ENCODE data around the gene TAF9. TPM values are rescaled to one million over a fixed set of nuclear protein-coding genes. Genes with fewer than 3 reads are reported as not detected.
"Not testable (repeated sequence)": the region's sequence is repeated elsewhere in the genome, so short reads cannot be mapped to it uniquely, and the experiment has no call there.

The TAF9 gene
- total RNA-seq, 2 experiments from 2014 or later: 101 to 113 TPM

DNA sequence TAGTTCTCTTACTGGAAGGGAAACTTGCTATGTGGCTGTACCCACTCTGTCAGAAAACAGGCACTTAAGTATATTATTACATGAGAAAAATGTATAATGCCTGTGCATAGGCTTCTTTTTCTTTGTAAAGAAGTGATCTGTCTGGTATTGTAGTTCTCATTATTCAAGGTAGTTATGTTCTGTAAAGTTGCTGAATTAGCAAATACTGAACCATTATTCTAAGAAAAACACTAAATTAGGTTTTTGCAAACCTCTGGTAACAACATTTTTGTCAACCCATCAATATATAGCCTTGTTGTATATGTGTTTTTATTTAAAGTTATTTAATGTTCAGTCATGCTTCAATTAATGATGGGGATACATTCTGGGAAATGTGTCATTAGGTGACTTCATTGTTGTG, 9.1 kb upstream of the TAF9 start:
- no peaks in the 10 kb centered on the region for H3K9me2 ChIP-seq (ENCODE audit: insufficient read depth, low read length)
- peaks cover 37% of the 10 kb centered on the region for H3K4me1 ChIP-seq (ENCODE audit: insufficient read depth, low read length, poor library complexity, severe bottlenecking)
- no peak for DNase-seq (ENCODE audit: low spot score)
- peak overlapping the region; percentile 20 for H3K27ac ChIP-seq (ENCODE audit: low read depth, low read length, poor library complexity, severe bottlenecking)
- TF ChIP-seq, protein P1, sequence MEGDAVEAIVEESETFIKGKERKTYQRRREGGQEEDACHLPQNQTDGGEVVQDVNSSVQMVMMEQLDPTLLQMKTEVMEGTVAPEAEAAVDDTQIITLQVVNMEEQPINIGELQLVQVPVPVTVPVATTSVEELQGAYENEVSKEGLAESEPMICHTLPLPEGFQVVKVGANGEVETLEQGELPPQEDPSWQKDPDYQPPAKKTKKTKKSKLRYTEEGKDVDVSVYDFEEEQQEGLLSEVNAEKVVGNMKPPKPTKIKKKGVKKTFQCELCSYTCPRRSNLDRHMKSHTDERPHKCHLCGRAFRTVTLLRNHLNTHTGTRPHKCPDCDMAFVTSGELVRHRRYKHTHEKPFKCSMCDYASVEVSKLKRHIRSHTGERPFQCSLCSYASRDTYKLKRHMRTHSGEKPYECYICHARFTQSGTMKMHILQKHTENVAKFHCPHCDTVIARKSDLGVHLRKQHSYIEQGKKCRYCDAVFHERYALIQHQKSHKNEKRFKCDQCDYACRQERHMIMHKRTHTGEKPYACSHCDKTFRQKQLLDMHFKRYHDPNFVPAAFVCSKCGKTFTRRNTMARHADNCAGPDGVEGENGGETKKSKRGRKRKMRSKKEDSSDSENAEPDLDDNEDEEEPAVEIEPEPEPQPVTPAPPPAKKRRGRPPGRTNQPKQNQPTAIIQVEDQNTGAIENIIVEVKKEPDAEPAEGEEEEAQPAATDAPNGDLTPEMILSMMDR (conservative IDR thresholded peaks at IDR 0.05; ENCODE audit: low read length): no peak
- TF ChIP-seq EZH2phosphoT487 (IDR thresholded peaks at IDR 0.05; ENCODE audit: borderline replicate concordance, low read depth, low read length): no peak
- no TSS peak for BruUV-seq (replicated peaks)
- H3K9me3 ChIP-seq (ENCODE audit: low read length): no peaks in the 10 kb centered on the region
- no peak overlapping the region for H2AFZ ChIP-seq (ENCODE audit: low read length)
- H3K36me3 ChIP-seq (ENCODE audit: insufficient read depth, low read length): peaks cover 86% of the 10 kb centered on the region
- intact Hi-C loops (cut with micrococcal nuclease; ENCODE audit: unreplicated experiment): no loop called here
- peaks cover 39% of the 10 kb centered on the region for H3K79me2 ChIP-seq (ENCODE audit: insufficient read depth, low read depth, low read length)
- no peak overlapping the region for H3K4me2 ChIP-seq (ENCODE audit: low read length)
- H3K4me3 ChIP-seq (ENCODE audit: low read depth, low read length, poor library complexity, severe bottlenecking): no peak overlapping the region
- ChIA-PET POLR2A (interaction anchor here (0.7 to 1.2 kb wide), 2 partner anchors 8 to 45 kb away, joined by 3 read pairs; partner anchors contain the start of gene RAD17), CTCF (ENCODE audit: unreplicated experiment) (no interaction called here)
- H4K20me1 ChIP-seq (ENCODE audit: insufficient read depth, low read length): no peaks in the 10 kb centered on the region

DNA sequence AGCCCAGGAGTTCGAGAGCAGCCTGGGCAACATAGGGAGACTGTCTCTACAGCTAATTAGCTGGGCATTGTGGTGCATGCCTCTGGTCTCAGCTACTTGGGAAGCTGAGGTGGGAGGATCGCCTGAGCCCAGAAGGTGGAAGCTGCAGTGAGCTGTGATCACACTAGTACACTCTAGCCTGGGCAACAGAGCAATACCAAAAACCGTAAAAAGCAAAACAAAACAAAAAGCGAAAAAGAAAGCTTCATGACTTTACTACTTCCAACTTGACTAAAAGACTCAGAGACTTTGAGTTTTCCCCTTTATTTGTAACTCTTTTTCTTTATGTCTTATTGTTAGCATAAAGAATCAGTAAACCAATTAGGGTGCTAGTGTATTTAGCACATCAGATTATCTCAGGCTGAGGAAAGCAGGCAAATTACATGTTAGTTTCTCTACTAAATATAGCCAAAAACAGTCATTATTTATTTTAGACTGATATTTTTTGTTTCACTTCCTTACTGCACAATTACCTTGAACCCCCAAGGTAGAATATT, 5.7 kb upstream of the TAF9 start:
- Histone ChIP-seq H3K4me2 (ENCODE audit: low read length) (peak overlapping the region; percentile 81), H4K20me1 (ENCODE audit: insufficient read depth, low read length) (no peaks in the 10 kb centered on the region), H3K36me3 (ENCODE audit: insufficient read depth, low read length) (peaks cover 62% of the 10 kb centered on the region), H3K4me3 (ENCODE audit: low read depth, low read length, poor library complexity, severe bottlenecking) (peak overlapping the region; percentile 59), H3K27ac (ENCODE audit: low read depth, low read length, poor library complexity, severe bottlenecking) (peak overlapping the region; percentile 88), H2AFZ (ENCODE audit: low read length) (peak overlapping the region; percentile 11; the same call in 1 of the 2 replicates), H3K4me1 (ENCODE audit: insufficient read depth, low read length, poor library complexity, severe bottlenecking) (peaks cover 49% of the 10 kb centered on the region), H3K79me2 (ENCODE audit: insufficient read depth, low read depth, low read length) (peaks cover 73% of the 10 kb centered on the region), H3K9me3 (ENCODE audit: low read length) (no peaks in the 10 kb centered on the region), H3K9me2 (ENCODE audit: insufficient read depth, low read length) (no peaks in the 10 kb centered on the region)
- intact Hi-C loops (cut with micrococcal nuclease; ENCODE audit: unreplicated experiment): loop anchor here (5.0 kb wide), 1 partner anchor 208 kb away; the partner anchor contains the start of gene CCNB1
- BruUV-seq (replicated peaks): no TSS peak
- POLR2A ChIA-PET: interaction anchor here (0.5 to 1.3 kb wide), 5 partner anchors 16 to 185 kb away, joined by 3 to 6 read pairs (median 4); partner anchors contain the start of gene CENPH
- no peak for TF ChIP-seq EZH2phosphoT487 (IDR thresholded peaks at IDR 0.05; ENCODE audit: borderline replicate concordance, low read depth, low read length)
- TF ChIP-seq, protein P1 (conservative IDR thresholded peaks at IDR 0.05; ENCODE audit: low read length): no peak
- peak; percentile 48 for DNase-seq (ENCODE audit: low spot score)
- CTCF ChIA-PET (ENCODE audit: unreplicated experiment): no interaction called here

DNA sequence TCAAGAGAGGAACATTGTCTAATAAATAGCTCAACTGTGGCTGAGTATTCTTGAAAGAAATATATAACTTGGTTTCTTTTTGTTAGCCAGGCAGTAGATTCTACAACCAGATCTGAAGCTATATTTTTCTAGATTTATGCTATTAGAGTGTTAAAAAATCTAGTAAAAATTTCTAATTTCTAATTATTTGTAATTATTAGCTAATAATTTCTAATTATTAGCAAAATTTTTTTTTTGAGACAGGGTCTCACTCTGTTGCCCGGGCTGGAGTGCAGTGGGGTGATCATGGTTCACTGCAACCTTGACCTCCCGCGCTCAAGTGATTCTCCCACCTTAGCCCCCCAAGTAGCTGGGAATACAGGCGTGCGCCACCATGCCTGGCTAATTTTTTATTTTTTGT, 3.1 kb upstream of the TAF9 start:
- Histone ChIP-seq H3K9me3 (ENCODE audit: low read length) (no peaks in the 10 kb centered on the region), H3K4me1 (ENCODE audit: insufficient read depth, low read length, poor library complexity, severe bottlenecking) (peaks cover 56% of the 10 kb centered on the region), H3K36me3 (ENCODE audit: insufficient read depth, low read length) (peaks cover 55% of the 10 kb centered on the region), H3K9me2 (ENCODE audit: insufficient read depth, low read length) (no peaks in the 10 kb centered on the region), H3K27ac (ENCODE audit: low read depth, low read length, poor library complexity, severe bottlenecking) (peak overlapping the region; percentile 88), H3K4me3 (ENCODE audit: low read depth, low read length, poor library complexity, severe bottlenecking) (peak overlapping the region; percentile 84), H3K79me2 (ENCODE audit: insufficient read depth, low read depth, low read length) (peaks cover 83% of the 10 kb centered on the region), H2AFZ (ENCODE audit: low read length) (no peak overlapping the region), H3K4me2 (ENCODE audit: low read length) (peak overlapping the region; percentile 90), H4K20me1 (ENCODE audit: insufficient read depth, low read length) (peaks cover 12% of the 10 kb centered on the region)
- TF ChIP-seq, protein P1 (conservative IDR thresholded peaks at IDR 0.05; ENCODE audit: low read length): no peak
- no peak for TF ChIP-seq EZH2phosphoT487 (IDR thresholded peaks at IDR 0.05; ENCODE audit: borderline replicate concordance, low read depth, low read length)
- intact Hi-C loops (cut with micrococcal nuclease; ENCODE audit: unreplicated experiment): loop anchor here (5.0 kb wide), 1 partner anchor 205 kb away; the partner anchor contains the start of gene CCNB1
- no TSS peak for BruUV-seq (replicated peaks)
- POLR2A ChIA-PET: interaction anchor here (0.7 to 2.1 kb wide), 15 partner anchors 8 to 278 kb away, joined by 3 to 10 read pairs (median 5); partner anchors contain the start of genes CCNB1, CENPH and SLC30A5
- CTCF ChIA-PET (ENCODE audit: unreplicated experiment): interaction anchor here (1.1 kb wide), 1 partner anchor 279 kb away, joined by 3 read pairs; no protein-coding TSS in a partner anchor
- DNase-seq (ENCODE audit: low spot score): no peak

DNA sequence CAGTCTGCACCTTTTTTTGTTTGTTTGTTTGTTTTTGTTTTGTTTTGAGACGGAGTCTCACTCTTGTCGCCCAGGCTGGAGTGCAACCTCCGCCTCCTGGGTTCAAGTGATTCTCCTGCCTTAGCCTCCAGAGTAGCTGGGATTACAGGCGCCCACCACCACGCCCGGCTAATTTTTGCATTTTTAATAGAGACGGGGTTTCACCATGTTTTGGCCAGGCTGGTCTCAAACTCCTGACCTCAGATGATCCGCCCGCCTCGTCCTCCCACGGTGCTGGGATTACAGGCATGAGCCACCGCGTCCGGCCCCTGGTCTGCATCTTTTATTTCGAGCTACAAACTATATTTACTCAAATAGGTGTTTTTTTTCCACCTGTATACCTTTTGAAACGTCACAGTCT, 1.0 kb upstream of the TAF9 start:
- POLR2A ChIA-PET: interaction anchor here (0.8 to 1.6 kb wide), 8 partner anchors 8 to 276 kb away, joined by 3 to 7 read pairs (median 4); partner anchors contain the start of gene SLC30A5
- peak overlapping the region; percentile 84 for H3K4me3 ChIP-seq (ENCODE audit: low read depth, low read length, poor library complexity, severe bottlenecking)
- intact Hi-C loops (cut with micrococcal nuclease; ENCODE audit: unreplicated experiment): loop anchor here (5.0 kb wide), 1 partner anchor 203 kb away; the partner anchor contains the start of gene CCNB1

More for the DNA sequence above, 1.0 kb upstream of the TAF9 start:
- CTCF ChIA-PET (ENCODE audit: unreplicated experiment); BruUV-seq (replicated peaks); H3K9me2 ChIP-seq (ENCODE audit: insufficient read depth, low read length); H3K9me3 ChIP-seq (ENCODE audit: low read length): not testable (repeated sequence)
- Histone ChIP-seq H3K4me1 (ENCODE audit: insufficient read depth, low read length, poor library complexity, severe bottlenecking) (peaks cover 54% of the 10 kb centered on the region), H2AFZ (ENCODE audit: low read length) (peak overlapping the region; percentile 30; the same call in 1 of the 2 replicates), H3K27ac (ENCODE audit: low read depth, low read length, poor library complexity, severe bottlenecking) (peak overlapping the region; percentile 88), H3K36me3 (ENCODE audit: insufficient read depth, low read length) (peaks cover 58% of the 10 kb centered on the region), H3K79me2 (ENCODE audit: insufficient read depth, low read depth, low read length) (peaks cover 93% of the 10 kb centered on the region), H3K4me2 (ENCODE audit: low read length) (peak overlapping the region; percentile 90), H4K20me1 (ENCODE audit: insufficient read depth, low read length) (peaks cover 12% of the 10 kb centered on the region)
- DNase-seq (ENCODE audit: low spot score): peak; percentile 26

Measured in OCI-LY7 (cell line).